T-cell (primary cell): ENCODE measurements around the gene TUBA4A. TPM values are rescaled to one million over a fixed set of nuclear protein-coding genes. Genes with fewer than 3 reads are reported as not detected.
A peak's percentile ranks its signal among the peaks of the same experiment; 100 is the strongest.

Experiments
- ATAC-seq, 4 experiments: fragments of 200-7000 bp in 3 of 4; fragments of 150-1000 bp in 1 of 4; cut with Tn5 transposase; replicated peaks in 1 of 4; 1 replicate in 3 of 4; 2 replicates in 1 of 4; pipeline ENCODE4 v1.10.0; 2021; ENCODE audit warnings: moderate library complexity in 3 of 4, mild to moderate bottlenecking in 2 of 4, moderate number of reproducible peaks in 1 of 4
- CTCF ChIA-PET, 2 donors: fragments of 300-600 bp; sonication (Branson Sonifier 250); formaldehyde crosslinking; loops; one replicate each; lab custom pipeline; 2022; ENCODE audit warnings: antibody characterized with exemption in 2 of 2; lab: Charles Lee
- POLR2A ChIA-PET, 2 donors: fragments of 300-600 bp; sonication (Branson Sonifier 250); formaldehyde crosslinking; loops; one replicate each; lab custom pipeline; 2022; ENCODE audit warnings: antibody characterized with exemption in 2 of 2; lab: Charles Lee
- DNase-seq, 35 experiments: peaks; one replicate each; pipeline versions ENCODE4 v3.0.0 to v3.0.0-alpha.2; 2013 to 2023
- H3K27ac ChIP-seq: one replicate; pipeline ENCODE4 v1.5.1; 2013; ENCODE audit warnings: low read length
- H3K27me3 ChIP-seq, 2 experiments: replicated peaks in 1 of 2; 1 replicate in 1 of 2; 2 replicates in 1 of 2; pipeline versions ENCODE4 v1.6.1 to v1.7.0; 2013; ENCODE audit warnings: low read length in 1 of 2, mixed read lengths in 1 of 2; ENCODE audit not compliant: control insufficient read depth in 2 of 2, insufficient read depth in 2 of 2; ENCODE audit errors: extremely low read depth in 1 of 2
- H3K36me3 ChIP-seq, 2 donors: 1 replicate in 1 of 2; 2 replicates in 1 of 2; pipeline versions ENCODE4 v1.6.1 to v1.7.0; 2013; ENCODE audit warnings: low read length in 1 of 2; ENCODE audit not compliant: control insufficient read depth in 2 of 2, insufficient read depth in 1 of 2; ENCODE audit errors: extremely low read depth in 1 of 2
- H3K4me1 ChIP-seq, 2 experiments: 1 replicate in 1 of 2; 2 replicates in 1 of 2; pipeline versions ENCODE4 v1.6.1 to v1.7.0; 2013; ENCODE audit warnings: low read length in 2 of 2, mixed read lengths in 1 of 2; ENCODE audit not compliant: insufficient read depth in 2 of 2, control insufficient read depth in 1 of 2; ENCODE audit errors: extremely low read depth in 1 of 2
- H3K4me3 ChIP-seq, 2 donors: 1 replicate in 1 of 2; 2 replicates in 1 of 2; pipeline versions ENCODE4 v1.5.1 to v1.7.0; 2013; ENCODE audit warnings: mild to moderate bottlenecking in 2 of 2, low read length in 1 of 2, moderate library complexity in 1 of 2; ENCODE audit not compliant: control insufficient read depth in 1 of 2; ENCODE audit errors: extremely low read depth in 1 of 2
- H3K9me3 ChIP-seq: 2 replicates; pipeline ENCODE4 v1.7.0; 2013
- H3K27ac Mint-ChIP-seq, 2 donors: one replicate each; pipeline ENCODE4 v1.8.0; 2020 to 2021; ENCODE audit warnings: mild to moderate bottlenecking in 2 of 2, mixed read lengths in 2 of 2
- H3K27me3 Mint-ChIP-seq, 2 donors: one replicate each; pipeline ENCODE4 v1.8.0; 2021 to 2022; ENCODE audit warnings: mixed read lengths in 2 of 2
- H3K36me3 Mint-ChIP-seq: one replicate; pipeline ENCODE4 v1.8.0; 2021; ENCODE audit warnings: mixed read lengths
- H3K4me1 Mint-ChIP-seq, 3 donors: one replicate each; pipeline ENCODE4 v1.8.0; 2020 to 2022; ENCODE audit warnings: mixed read lengths in 3 of 3, mild to moderate bottlenecking in 1 of 3
- H3K4me3 Mint-ChIP-seq, 3 donors: one replicate each; pipeline ENCODE4 v1.8.0; 2020 to 2022; ENCODE audit warnings: mild to moderate bottlenecking in 3 of 3, mixed read lengths in 3 of 3, moderate library complexity in 3 of 3
- H3K9me3 Mint-ChIP-seq, 3 donors: one replicate each; pipeline ENCODE4 v1.8.0; 2020 to 2022; ENCODE audit warnings: mixed read lengths in 3 of 3
- WGBS: methylation state at CpG from one replicate; pipeline ENCODE4 v1.1.5; 2013; ENCODE audit warnings: missing lambda C conversion rate; ENCODE audit not compliant: insufficient coverage; 5-methylcytosine and 5-hydroxymethylcytosine counted together
- total RNA-seq, 35 experiments: library from RNA in 6 of 35; stranded (reverse) in 6 of 35; fragments of 120-200 nt in 1 of 35; gene quantifications; one replicate each; pipeline versions ENCODE4 v1.2.1 to v1.2.4 and lab custom pipeline; 2013 to 2026

The TUBA4A gene
- total RNA-seq, result 100 to 1,000 TPM; 108 to 196 (median 121) TPM
- 108 TPM for total RNA-seq (2013)
- 46.9 to 312 (median 114) reads per million in 29 experiments for total RNA-seq (lab: John Stamatoyannopoulos, UW)

GRCh38 chr2:219253753-219254589 is at the start of gene TUBA4A:
TUBA4A (minus strand) TSS chr2:219253918; CDS start chr2:219253858, 60 bp downstream.
- H3K27ac ChIP-seq, result peak within 1 kb of the TSS; percentile 94
- no peaks in the 10 kb centered on the region for H3K9me3 ChIP-seq
- Mint-ChIP-seq H3K36me3 (peaks cover 30% of the 10 kb centered on the region), H3K27ac (peak within 1 kb of the TSS; percentile 98 to 99), H3K27me3 (no peaks in the 10 kb centered on the region), H3K4me3 (peak within 1 kb of the TSS; percentile 75 to 96 (median 83)), H3K9me3 (no peaks in the 10 kb centered on the region), H3K4me1 (peaks cover 47 to 48% (median 48%) of the 10 kb centered on the region in 3 donors)
- POLR2A ChIA-PET, result interaction anchor here (0.6 to 2.7 kb wide), 13 partner anchors 9 to 858 kb away, joined by 3 to 32 read pairs (median 6); partner anchors contain the start of genes GLB1L (in 2 of the 2), STK16 (in 2 of the 2), ANKZF1 (in 1 of the 2) and ATG9A (in 1 of the 2)
- H3K4me1 ChIP-seq, result peaks cover 25 to 47% of the 10 kb centered on the region in 2 experiments
- no peaks in the 10 kb centered on the region for H3K27me3 ChIP-seq
- peak within 1 kb of the TSS; percentile 95 to 99 for H3K4me3 ChIP-seq
- peaks cover 13 to 29% of the 10 kb centered on the region in 2 donors for H3K36me3 ChIP-seq
- DNase-seq (peak; percentile 82 to 96 (median 89)), ATAC-seq (peak; percentile 77 to 87 (median 78))
- CTCF ChIA-PET, result interaction anchor here (0.6 to 2.7 kb wide), 16 partner anchors 9 to 349 kb away, joined by 3 to 38 read pairs (median 6); partner anchors contain the start of genes ANKZF1 (in 1 of the 2), ATG9A (in 1 of the 2), CNPPD1 (in 1 of the 2) and DNAJB2 (in 1 of the 2)
- under 1% methylated on average over 75 of the region's 76 CpGs for WGBS

- Histone ChIP-seq H3K4me1 (peaks cover 0 to 14% of the 10 kb centered on the region in 2 experiments), H3K27me3 (peaks cover 10 to 55% of the 10 kb centered on the region in 2 experiments), H3K4me3 (no peak overlapping the region), H3K36me3 (no peaks in the 10 kb centered on the region), H3K9me3 (no peaks in the 10 kb centered on the region), H3K27ac (no peak overlapping the region)
- Mint-ChIP-seq H3K27me3 (peaks cover 30 to 57% of the 10 kb centered on the region in 2 donors), H3K9me3 (no peaks in the 10 kb centered on the region), H3K27ac (no peak overlapping the region), H3K4me1 (peaks cover 0 to 10% (median 7%) of the 10 kb centered on the region in 3 donors), H3K4me3 (no peak overlapping the region), H3K36me3 (no peaks in the 10 kb centered on the region)
- ChIA-PET POLR2A (no interaction called here), CTCF (interaction anchor here (0.5 to 1.2 kb wide), 3 partner anchors 7 to 50 kb away, joined by 3 to 5 read pairs (median 4); no protein-coding TSS in a partner anchor)
- DNase-seq, result no peak
- WGBS, result 73% methylated on average over 10 of the region's 11 CpGs
- ATAC-seq, result no peak
These were observed 48.8 kb upstream of the TUBA4A start for GRCh38 chr2:219302412-219302968.

GRCh38 chr2:219300022-219300421 is 46.3 kb upstream of the TUBA4A start:
- Histone ChIP-seq H3K4me1 (peaks cover 3 to 30% of the 10 kb centered on the region in 2 experiments), H3K27ac (no peak overlapping the region), H3K4me3 (no peak overlapping the region), H3K27me3 (peaks cover 10 to 62% of the 10 kb centered on the region in 2 experiments), H3K9me3 (no peaks in the 10 kb centered on the region), H3K36me3 (no peaks in the 10 kb centered on the region)
- ATAC-seq (no peak), DNase-seq (no peak)
- H3K27me3 Mint-ChIP-seq, result peaks cover 18 to 38% of the 10 kb centered on the region in 2 donors
- H3K4me1 Mint-ChIP-seq, result peaks cover 23 to 27% (median 24%) of the 10 kb centered on the region in 3 donors
- 70% methylated on average over 2 of the region's 5 CpGs for WGBS
- H3K36me3 Mint-ChIP-seq, result no peaks in the 10 kb centered on the region
- POLR2A ChIA-PET, result no interaction called here
- CTCF ChIA-PET, result interaction anchor here (0.7 to 11.0 kb wide), 6 partner anchors 16 to 76 kb away, joined by 3 to 116 read pairs (median 4); partner anchors contain the start of gene DNAJB2 (in 1 of the 2)
- H3K4me3 Mint-ChIP-seq, result no peak overlapping the region
- H3K27ac Mint-ChIP-seq, result no peak overlapping the region
- H3K9me3 Mint-ChIP-seq, result no peaks in the 10 kb centered on the region

- peaks cover 14 to 32% of the 10 kb centered on the region in 2 donors for H3K27me3 Mint-ChIP-seq
- no peaks in the 10 kb centered on the region for H3K9me3 Mint-ChIP-seq
- DNase-seq (no peak), ATAC-seq (no peak)
- no peak overlapping the region for H3K27ac Mint-ChIP-seq
- POLR2A ChIA-PET, result interaction anchor here in 1 of 2 donors (0.5 kb wide), 1 partner anchor 212 kb away, joined by 12 read pairs; no protein-coding TSS in a partner anchor
- H3K4me1 Mint-ChIP-seq, result peaks cover 26 to 29% (median 27%) of the 10 kb centered on the region in 3 donors
- H3K4me3 Mint-ChIP-seq, result no peak overlapping the region
- Histone ChIP-seq H3K9me3 (no peaks in the 10 kb centered on the region), H3K36me3 (no peaks in the 10 kb centered on the region), H3K27ac (no peak overlapping the region), H3K27me3 (peaks cover 10 to 62% of the 10 kb centered on the region in 2 experiments), H3K4me3 (no peak overlapping the region), H3K4me1 (peaks cover 3 to 35% of the 10 kb centered on the region in 2 experiments)
- CTCF ChIA-PET, result interaction anchor here (1.1 to 11.0 kb wide), 3 partner anchors 19 to 145 kb away, joined by 3 to 116 read pairs (median 6); partner anchors contain the start of gene DNAJB2 (in 1 of the 2)
- no peaks in the 10 kb centered on the region for H3K36me3 Mint-ChIP-seq
- WGBS, result 59% methylated on average over 3 of the region's 6 CpGs
These were observed 45.6 kb upstream of the TUBA4A start for GRCh38 chr2:219299372-219299760.

- Histone ChIP-seq H3K27ac (no peak overlapping the region), H3K27me3 (peaks cover 8 to 62% of the 10 kb centered on the region in 2 experiments), H3K36me3 (no peaks in the 10 kb centered on the region), H3K4me1 (peaks cover 3 to 39% of the 10 kb centered on the region in 2 experiments), H3K4me3 (no peak overlapping the region), H3K9me3 (no peaks in the 10 kb centered on the region)
- peak; percentile 50 to 57 (median 54) for ATAC-seq
- CTCF ChIA-PET, result interaction anchor here in 1 of 2 donors (0.5 to 11.0 kb wide), 4 partner anchors 18 to 288 kb away, joined by 3 to 116 read pairs (median 4); partner anchors contain the start of gene DNAJB2
- DNase-seq, result peak; percentile 56 to 91 (median 80)
- Mint-ChIP-seq H3K9me3 (no peaks in the 10 kb centered on the region), H3K27ac (no peak overlapping the region), H3K4me1 (peaks cover 26 to 34% (median 32%) of the 10 kb centered on the region in 3 donors), H3K36me3 (no peaks in the 10 kb centered on the region), H3K4me3 (no peak overlapping the region), H3K27me3 (peaks cover 14 to 30% of the 10 kb centered on the region in 2 donors)
- WGBS, result 16% methylated on average over 10 of the region's 15 CpGs
- POLR2A ChIA-PET, result interaction anchor here in 1 of 2 donors (0.5 kb wide), 1 partner anchor 213 kb away, joined by 12 read pairs; no protein-coding TSS in a partner anchor
These were observed 45.1 kb upstream of the TUBA4A start for GRCh38 chr2:219298759-219299371.
